ENCODE data around the gene CENPK.

DNA sequence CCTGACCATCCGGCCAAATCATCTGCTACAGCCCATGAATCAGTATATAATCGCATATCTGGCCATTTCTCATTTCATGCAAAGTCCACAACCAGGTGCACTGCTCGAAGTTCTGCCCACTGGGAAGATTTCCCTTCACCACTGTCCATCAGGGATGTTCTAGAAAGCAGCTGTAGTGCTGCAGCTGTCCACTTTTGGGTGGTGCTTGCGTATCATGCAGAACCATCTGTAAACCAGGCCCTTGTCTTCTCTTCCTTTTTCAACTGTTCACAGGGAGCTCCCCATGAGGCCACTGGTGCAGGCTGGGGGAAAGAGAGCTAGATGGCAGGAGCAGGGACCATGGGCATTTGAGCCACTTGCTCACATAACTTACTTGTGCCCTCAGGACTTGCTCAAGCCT, 73.8 kb downstream of the CENPK start:
- TF ChIP-seq, protein P1, sequence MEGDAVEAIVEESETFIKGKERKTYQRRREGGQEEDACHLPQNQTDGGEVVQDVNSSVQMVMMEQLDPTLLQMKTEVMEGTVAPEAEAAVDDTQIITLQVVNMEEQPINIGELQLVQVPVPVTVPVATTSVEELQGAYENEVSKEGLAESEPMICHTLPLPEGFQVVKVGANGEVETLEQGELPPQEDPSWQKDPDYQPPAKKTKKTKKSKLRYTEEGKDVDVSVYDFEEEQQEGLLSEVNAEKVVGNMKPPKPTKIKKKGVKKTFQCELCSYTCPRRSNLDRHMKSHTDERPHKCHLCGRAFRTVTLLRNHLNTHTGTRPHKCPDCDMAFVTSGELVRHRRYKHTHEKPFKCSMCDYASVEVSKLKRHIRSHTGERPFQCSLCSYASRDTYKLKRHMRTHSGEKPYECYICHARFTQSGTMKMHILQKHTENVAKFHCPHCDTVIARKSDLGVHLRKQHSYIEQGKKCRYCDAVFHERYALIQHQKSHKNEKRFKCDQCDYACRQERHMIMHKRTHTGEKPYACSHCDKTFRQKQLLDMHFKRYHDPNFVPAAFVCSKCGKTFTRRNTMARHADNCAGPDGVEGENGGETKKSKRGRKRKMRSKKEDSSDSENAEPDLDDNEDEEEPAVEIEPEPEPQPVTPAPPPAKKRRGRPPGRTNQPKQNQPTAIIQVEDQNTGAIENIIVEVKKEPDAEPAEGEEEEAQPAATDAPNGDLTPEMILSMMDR (conservative IDR thresholded peaks at IDR 0.05) = no peak
- TF ChIP-seq ZFX (IDR thresholded peaks at IDR 0.05) = no peak

All from C4-2B (cell line).